Activated T-helper 1 cell treated with anti-CD3 and anti-CD28 coated beads, Interleukin-12 subunit alpha, Interleukin-12 subunit beta, Interleukin-2, Interleukin-4 antibody, amounts not matched to agents 30 ng/mL and 10 ng/mL and 1 ng/mL, durations not matched to agents 14 hours and 24 hours and 36 hours (primary cell): Measurements from ENCODE around the gene WRAP73. TPM values are rescaled to one million over a fixed set of nuclear protein-coding genes. Genes with fewer than 3 reads are reported as not detected.

Experiments used
- DNase-seq: peaks from one replicate; pipeline ENCODE4 v3.0.0; 2021; ENCODE audit warnings: low spot score
- H3K27ac Mint-ChIP-seq: one replicate; pipeline ENCODE4 v1.8.0; 2021; ENCODE audit warnings: mild to moderate bottlenecking, mixed read lengths
- H3K27me3 Mint-ChIP-seq: one replicate; pipeline ENCODE4 v1.8.0; 2022; ENCODE audit warnings: mild to moderate bottlenecking, moderate library complexity, mixed read lengths; ENCODE audit not compliant: insufficient read depth
- H3K36me3 Mint-ChIP-seq: one replicate; pipeline ENCODE4 v1.8.0; 2021; ENCODE audit warnings: low read depth, mixed read lengths
- H3K4me1 Mint-ChIP-seq: one replicate; pipeline ENCODE4 v1.8.0; 2021; ENCODE audit warnings: low read depth, mixed read lengths
- H3K4me3 Mint-ChIP-seq: one replicate; pipeline ENCODE4 v1.8.0; 2021; ENCODE audit warnings: mild to moderate bottlenecking, moderate library complexity, mixed read lengths
- H3K9me3 Mint-ChIP-seq: one replicate; pipeline ENCODE4 v1.8.0; 2021; ENCODE audit warnings: mixed read lengths
- intact Hi-C: fragments of 100-400 bp; cut with micrococcal nuclease; formaldehyde crosslinking; loops from one replicate; pipeline ENCODE4 v1.15.1; 2024
- total RNA-seq: library from RNA; stranded (reverse); gene quantifications from 2 replicates; pipeline ENCODE4 v1.2.3, GENCODE V29; 2022

The WRAP73 gene
- total RNA-seq, 1 donor from 2014 or later, result 45.5 TPM

DNA sequence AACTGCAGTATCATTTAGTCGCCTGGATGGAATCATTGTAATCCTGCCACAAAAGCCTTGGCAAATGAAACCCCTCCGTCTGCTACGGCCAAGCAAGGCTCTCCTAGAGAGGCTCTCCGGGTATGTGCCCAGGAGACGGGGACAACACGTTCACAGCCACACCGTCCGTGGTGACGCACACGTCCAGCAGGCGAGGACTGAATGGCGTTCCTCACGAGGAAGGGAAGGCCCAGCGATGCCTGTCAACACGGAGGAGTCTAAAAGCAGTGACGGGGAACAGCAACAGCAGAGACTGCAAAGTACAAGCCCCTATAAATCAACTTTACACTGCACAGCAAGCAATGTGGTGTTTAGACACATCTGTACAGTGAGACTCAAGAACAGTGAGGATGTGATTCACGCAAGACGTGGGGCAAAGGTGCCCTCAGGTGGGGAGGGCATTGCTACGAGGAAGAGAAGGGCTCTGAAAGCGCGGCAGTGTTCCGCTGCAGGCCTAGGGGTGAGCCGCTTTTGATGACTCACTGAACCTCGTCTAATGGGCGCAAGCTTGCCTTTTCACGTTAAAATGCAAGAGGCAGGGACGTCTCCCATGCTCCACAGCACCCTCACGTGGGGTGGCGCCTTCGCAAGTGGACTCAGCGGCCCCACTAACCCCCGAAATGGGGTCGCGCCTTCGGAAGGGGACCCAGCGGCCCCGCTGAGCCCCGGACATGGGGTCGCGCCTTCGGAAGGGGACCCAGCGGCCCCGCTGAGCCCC lies 6.8 kb downstream of the WRAP73 start:
- H3K4me3 Mint-ChIP-seq, result no peak overlapping the region
- intact Hi-C loops, result no loop called here
- peaks cover 10% of the 10 kb centered on the region for H3K36me3 Mint-ChIP-seq

DNA sequence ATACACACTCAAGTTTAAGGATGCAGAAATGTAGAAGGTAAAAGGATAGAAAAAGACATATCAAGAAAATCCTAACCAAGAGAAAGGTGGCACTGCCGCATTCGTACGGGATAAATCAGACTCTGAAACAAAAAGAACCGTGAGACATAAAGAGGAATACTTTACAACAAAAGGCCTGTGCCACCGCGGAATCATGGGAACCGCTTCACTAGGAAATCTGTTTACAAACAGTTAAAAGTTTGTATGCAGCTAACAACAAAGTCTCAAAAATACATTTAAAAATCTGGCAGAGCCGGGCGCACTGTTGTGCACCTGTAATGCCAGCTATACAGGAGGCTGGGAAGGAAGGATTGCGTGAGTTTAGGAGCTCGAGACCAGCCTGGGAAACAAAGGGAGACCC lies 8.1 kb downstream of the WRAP73 start:
- Mint-ChIP-seq H3K27ac (no peak overlapping the region), H3K4me1 (peaks cover 7% of the 10 kb centered on the region), H3K4me3 (no peak overlapping the region), H3K36me3 (peaks cover 11% of the 10 kb centered on the region), H3K27me3 (no peaks in the 10 kb centered on the region), H3K9me3 (no peaks in the 10 kb centered on the region)
- intact Hi-C loops, result no loop called here
- no peak for DNase-seq

More for the DNA sequence above, 6.8 kb downstream of the WRAP73 start:
- Mint-ChIP-seq H3K27me3 (no peaks in the 10 kb centered on the region), H3K4me1 (peaks cover 11% of the 10 kb centered on the region), H3K27ac (no peak overlapping the region), H3K9me3 (no peaks in the 10 kb centered on the region)
- no peak for DNase-seq

DNA sequence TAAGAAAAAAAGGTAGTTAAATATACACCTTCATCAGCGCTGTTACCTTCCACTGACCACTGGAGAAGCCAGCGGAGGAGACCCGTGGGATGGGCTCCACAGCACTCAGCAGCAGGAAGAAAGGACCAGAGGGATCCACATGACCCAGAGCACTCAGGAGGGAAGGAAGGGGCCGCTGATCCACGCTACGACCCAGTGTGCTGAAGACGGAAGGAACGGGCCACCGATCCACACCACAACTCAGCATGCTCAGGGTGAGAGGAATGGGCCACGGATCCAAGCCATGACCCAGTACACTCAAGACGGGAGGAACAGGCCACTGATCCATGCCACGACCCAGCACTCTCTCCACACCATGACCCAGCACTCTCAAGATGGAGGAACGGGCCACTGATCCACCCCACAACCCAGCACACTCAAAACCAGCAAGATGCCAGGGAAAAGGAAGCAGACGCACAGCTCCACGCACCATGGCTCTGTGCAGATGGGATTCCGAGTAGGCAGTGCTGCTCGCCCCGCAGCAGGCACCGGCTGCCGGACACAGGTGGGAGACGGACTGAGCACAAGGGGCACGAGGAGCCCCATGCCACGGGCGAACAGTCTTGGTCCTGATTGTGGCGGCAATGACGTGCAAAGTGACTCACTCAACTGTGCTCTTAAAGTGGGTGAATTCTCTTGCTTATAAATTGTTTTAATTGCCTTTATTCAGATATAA lies 8.7 kb downstream of the WRAP73 start:
- Mint-ChIP-seq H3K4me1 (peaks cover 3% of the 10 kb centered on the region), H3K27me3 (no peaks in the 10 kb centered on the region), H3K4me3 (no peak overlapping the region), H3K27ac (no peak overlapping the region), H3K36me3 (peaks cover 16% of the 10 kb centered on the region), H3K9me3 (no peaks in the 10 kb centered on the region)
- intact Hi-C loops, result no loop called here
- no peak for DNase-seq

DNA sequence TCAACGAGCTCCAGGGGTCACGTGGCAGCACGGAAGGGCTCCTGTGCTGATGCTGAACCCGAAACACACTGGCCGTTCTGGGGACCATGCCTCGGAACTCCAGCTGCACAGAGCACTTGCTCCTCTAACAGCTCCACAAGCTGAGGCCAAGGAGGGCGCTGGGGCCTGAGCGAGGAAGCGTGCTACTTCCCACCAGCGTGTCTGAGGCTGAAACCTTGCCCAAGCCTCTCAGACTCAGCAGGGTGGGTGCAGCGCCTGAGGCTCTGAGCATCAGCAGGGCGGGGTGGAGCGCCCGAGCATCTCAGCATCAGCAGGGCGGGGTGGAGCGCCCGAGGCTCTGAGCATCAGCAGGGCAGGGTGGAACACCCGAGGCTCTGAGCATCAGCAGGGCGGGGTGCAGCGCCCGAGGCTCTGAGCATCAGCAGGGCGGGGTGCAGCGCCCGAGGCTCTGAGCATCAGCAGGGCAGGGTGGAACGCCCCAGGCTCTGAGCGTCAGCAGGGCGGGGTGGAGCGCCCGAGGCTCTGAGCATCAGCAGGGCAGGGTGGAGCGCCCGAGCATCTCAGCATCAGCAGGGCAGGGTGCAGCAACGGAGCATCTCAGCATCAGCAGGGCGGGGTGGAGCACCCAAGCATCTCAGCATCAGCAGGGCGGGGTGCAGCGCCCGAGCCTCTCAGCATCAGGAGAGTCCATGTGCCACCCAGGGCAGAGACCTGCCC lies 9.6 kb downstream of the WRAP73 start:
- H3K4me3 Mint-ChIP-seq, result no peak overlapping the region
- H3K27me3 Mint-ChIP-seq, result no peaks in the 10 kb centered on the region
- H3K4me1 Mint-ChIP-seq, result no peaks in the 10 kb centered on the region
- intact Hi-C loops, result no loop called here
- H3K36me3 Mint-ChIP-seq, result peaks cover 13% of the 10 kb centered on the region
- no peak overlapping the region for H3K27ac Mint-ChIP-seq
- DNase-seq, result no peak
- no peaks in the 10 kb centered on the region for H3K9me3 Mint-ChIP-seq

DNA sequence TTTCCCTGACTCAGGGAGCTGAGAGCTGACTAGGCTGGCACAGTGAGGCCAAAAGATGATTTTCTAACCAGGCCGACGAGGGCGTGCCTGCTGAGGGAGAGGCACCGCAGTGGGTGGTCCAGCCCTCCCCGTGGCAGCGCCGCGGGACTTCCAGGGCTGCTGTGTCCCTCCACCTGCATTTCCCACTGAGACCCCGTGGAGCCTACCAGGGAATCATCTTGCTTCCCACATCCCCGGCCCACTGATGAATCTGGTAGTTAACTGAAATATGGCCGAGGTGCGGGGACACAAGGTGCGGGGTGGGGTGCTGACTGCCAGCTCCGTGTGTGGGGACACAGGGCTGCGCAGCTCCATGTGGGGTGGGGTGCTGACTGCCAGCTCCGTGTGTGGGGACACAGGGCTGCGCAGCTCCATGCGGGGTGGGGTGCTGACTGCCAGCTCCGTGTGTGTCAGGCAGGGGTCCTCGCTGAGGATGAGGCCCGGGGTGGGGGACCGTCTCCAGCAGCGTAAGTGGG lies 10.4 kb downstream of the WRAP73 start:
- intact Hi-C loops, result no loop called here
- peaks cover 13% of the 10 kb centered on the region for H3K36me3 Mint-ChIP-seq
- H3K9me3 Mint-ChIP-seq, result no peaks in the 10 kb centered on the region

DNA sequence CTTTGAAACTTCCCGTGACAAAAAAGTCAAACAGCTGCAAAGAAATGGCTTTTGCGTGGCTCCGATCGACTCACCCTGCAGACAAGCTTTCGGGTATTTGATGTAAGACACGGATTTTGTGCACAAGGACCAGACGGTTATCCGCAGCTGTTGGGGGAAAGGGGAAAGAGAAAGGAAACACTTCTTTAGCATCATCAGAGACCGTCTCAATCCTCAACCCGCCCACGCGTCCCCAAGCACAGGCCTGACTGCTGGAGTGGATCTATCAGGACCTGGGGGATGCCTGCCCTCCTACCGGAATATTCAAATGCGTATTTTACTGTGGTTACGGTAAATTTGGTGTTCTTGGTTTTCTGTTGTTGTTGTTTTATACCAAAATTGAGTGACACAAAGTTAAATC lies 11.2 kb downstream of the WRAP73 start:
- Mint-ChIP-seq H3K4me1 (no peaks in the 10 kb centered on the region), H3K9me3 (no peaks in the 10 kb centered on the region), H3K36me3 (peaks cover 14% of the 10 kb centered on the region), H3K27ac (no peak overlapping the region), H3K4me3 (no peak overlapping the region), H3K27me3 (no peaks in the 10 kb centered on the region)
- intact Hi-C loops, result no loop called here
- DNase-seq, result no peak

More for the DNA sequence above, 10.4 kb downstream of the WRAP73 start:
- Mint-ChIP-seq H3K4me1 (no peaks in the 10 kb centered on the region), H3K4me3 (no peak overlapping the region), H3K27ac (no peak overlapping the region), H3K27me3 (no peaks in the 10 kb centered on the region)
- DNase-seq, result no peak

DNA sequence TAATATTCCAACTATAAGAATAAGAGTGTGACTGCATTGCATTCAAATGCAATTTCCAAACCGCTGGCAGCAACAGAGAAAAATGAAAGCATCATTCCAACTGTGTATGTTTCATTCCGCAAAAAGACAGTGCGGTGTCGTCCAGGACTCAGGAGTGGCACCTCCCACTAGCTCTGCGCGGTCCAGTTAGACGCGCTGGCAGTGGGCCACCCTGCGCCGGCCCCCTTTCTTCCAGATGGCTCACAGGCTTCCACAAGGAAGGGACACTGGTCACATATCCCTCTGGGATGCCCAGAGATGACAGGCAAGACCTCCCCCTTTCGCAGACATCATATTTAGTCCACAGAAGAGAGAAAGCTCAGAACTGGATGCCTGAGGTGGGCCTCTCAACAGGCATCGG lies 11.9 kb downstream of the WRAP73 start:
- no peaks in the 10 kb centered on the region for H3K4me1 Mint-ChIP-seq
- H3K9me3 Mint-ChIP-seq, result no peaks in the 10 kb centered on the region
- DNase-seq, result no peak
- no peak overlapping the region for H3K27ac Mint-ChIP-seq
- peaks cover 14% of the 10 kb centered on the region for H3K36me3 Mint-ChIP-seq
- no peak overlapping the region for H3K4me3 Mint-ChIP-seq
- H3K27me3 Mint-ChIP-seq, result no peaks in the 10 kb centered on the region
- intact Hi-C loops, result no loop called here

DNA sequence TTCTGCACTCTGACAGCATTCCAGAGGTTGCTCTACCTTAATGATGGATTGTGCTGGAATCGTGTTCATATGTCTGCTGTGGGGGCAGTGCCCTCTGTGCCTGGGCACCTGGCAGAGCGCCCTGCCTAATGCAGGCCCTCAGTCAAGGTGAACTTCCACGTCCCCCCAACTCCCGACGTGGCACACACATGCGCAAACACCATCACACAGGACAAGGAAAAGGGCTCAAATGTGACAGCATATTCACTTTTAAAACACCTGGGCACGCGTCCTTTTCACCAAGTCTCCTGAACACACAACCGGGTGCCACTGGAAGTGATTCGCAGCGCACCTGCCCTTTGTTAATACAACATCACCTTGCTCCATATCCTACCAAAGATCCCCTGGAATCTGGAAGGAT lies 13.4 kb downstream of the WRAP73 start:
- intact Hi-C loops, result no loop called here
- Mint-ChIP-seq H3K4me3 (no peak overlapping the region), H3K27ac (no peak overlapping the region)

DNA sequence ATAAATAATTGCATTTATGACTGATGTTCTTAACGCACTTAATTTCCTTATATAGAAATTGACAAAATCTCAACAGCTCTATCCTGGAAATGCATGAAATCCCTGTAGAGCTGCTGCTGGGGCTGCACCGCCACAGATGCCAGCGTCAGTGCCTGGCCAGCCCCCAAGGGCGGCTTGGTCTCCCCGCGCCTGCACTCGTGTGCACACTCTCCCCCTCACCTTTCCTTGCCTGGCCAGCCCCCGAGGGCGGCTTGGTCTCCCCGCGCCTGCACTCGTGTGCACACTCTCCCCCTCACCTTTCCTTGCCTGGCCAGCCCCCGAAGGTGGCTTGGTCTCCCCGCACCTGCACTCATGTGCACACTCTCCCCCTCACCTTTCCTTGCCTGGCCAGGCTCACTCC lies 13.8 kb downstream of the WRAP73 start:
- no peak for DNase-seq
- Mint-ChIP-seq H3K4me1 (no peaks in the 10 kb centered on the region), H3K36me3 (peaks cover 14% of the 10 kb centered on the region), H3K27ac (no peak overlapping the region), H3K4me3 (no peak overlapping the region), H3K27me3 (no peaks in the 10 kb centered on the region), H3K9me3 (no peaks in the 10 kb centered on the region)
- intact Hi-C loops, result no loop called here

More for the DNA sequence above, 13.4 kb downstream of the WRAP73 start:
- Mint-ChIP-seq H3K27me3 (no peaks in the 10 kb centered on the region), H3K9me3 (no peaks in the 10 kb centered on the region), H3K4me1 (no peaks in the 10 kb centered on the region), H3K36me3 (peaks cover 14% of the 10 kb centered on the region)
- no peak for DNase-seq

DNA sequence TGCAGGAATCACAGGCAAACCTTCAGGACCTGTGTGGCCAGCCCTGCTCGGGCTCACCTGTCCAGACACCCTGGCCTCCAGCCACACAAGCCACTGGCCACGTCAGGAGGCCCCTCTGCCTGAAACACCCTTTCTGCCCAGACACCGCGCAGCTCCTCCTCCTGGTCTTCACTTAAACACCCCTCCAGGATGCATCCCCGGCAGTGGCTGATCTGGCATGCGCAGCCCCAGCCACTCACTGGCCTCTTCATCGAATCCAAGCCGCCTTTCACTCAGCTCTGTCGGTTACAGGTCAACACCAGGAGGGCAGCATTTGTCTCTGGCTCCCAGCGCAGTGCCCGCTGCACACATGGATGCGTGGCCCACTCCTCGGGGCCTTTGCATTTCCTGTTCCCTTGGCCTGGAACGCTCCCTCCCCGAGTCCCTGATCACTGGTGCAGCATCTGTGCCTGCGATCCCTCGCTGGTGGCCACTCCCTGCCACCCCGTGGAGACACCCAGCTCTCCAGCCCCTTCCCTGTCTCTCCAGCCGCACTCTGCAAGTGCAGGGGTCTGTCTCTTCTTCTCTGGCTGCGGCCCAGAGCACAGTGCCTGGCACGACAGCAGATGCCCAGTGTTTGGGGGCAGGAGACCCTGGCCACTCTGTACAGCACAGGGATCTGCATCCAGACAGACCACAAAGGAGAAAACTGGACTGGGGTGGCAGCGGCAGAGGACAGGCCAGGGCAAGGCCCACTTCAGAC lies 15.7 kb downstream of the WRAP73 start:
- intact Hi-C loops, result no loop called here
- H3K27me3 Mint-ChIP-seq, result no peaks in the 10 kb centered on the region
- H3K9me3 Mint-ChIP-seq, result no peaks in the 10 kb centered on the region
- no peak overlapping the region for H3K27ac Mint-ChIP-seq
- no peak overlapping the region for H3K4me3 Mint-ChIP-seq
- peaks cover 14% of the 10 kb centered on the region for H3K36me3 Mint-ChIP-seq
- no peak for DNase-seq
- H3K4me1 Mint-ChIP-seq, result no peaks in the 10 kb centered on the region

DNA sequence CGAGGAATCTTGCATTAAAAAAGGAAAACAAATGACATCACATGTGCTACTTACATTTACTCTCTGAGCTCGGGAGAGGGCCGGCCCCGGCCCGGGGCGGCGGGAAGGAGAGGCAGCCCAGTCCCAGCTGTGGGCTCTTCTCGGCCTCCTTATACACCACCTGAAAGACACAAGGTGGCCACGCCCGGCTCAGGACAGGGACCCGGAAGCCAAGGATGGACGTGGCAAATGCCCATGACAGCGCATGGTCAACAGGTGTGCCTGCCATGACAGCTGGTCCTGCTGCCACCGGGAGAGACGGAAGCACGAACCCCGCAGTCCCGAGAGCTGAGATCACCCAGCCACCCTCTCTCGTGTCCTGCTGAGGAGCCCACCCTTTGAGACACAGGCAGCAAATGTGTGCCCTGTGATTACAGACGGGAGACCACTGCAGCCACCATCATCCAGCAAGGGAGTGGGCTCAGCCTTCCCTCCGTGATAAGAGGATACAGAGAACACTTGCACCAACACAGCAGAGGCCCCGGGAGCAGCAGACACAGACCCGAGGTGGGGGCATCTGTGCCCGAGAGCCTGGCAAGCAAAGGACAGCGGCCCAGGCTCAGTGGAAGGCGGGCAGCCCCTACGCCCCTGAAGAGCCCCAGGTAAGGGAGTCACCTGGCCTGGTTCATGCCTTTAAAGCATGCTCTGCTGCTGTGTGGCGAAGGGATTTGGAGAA lies 16.4 kb downstream of the WRAP73 start:
- H3K27ac Mint-ChIP-seq, result no peak overlapping the region
- peaks cover 16% of the 10 kb centered on the region for H3K36me3 Mint-ChIP-seq
- H3K4me3 Mint-ChIP-seq, result no peak overlapping the region
- no peaks in the 10 kb centered on the region for H3K27me3 Mint-ChIP-seq
- H3K4me1 Mint-ChIP-seq, result no peaks in the 10 kb centered on the region
- no peak for DNase-seq
- no peaks in the 10 kb centered on the region for H3K9me3 Mint-ChIP-seq
- intact Hi-C loops, result no loop called here

DNA sequence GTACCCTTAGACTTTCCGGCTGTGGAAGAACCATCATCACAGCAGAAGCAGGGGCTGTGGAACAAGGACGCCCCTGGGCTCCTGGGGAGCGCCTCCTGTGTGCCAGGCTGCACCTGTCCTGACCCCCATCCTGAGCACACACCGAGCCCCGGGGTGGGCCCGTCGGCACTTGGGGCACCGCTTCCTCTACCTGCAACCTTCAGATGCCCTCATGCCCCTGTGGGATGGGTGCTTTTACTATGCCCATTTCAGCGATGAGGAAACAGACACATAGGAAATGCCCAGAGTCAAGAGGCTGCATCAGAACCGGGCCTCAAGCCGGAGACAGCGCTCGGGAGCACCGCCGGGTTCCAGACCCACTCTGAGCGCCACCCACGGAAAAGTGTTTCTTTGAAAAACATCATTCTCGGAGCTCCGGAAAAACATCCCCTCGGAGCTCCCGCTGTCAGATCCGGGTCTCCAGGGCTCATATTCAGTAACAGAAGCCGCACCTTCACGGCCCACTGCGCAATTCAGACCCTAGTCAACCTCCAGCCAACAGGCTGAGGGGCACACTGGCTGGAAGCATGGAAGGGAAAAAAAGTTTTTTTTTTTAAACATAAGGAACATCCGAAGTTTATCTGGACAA lies 17.1 kb downstream of the WRAP73 start:
- H3K9me3 Mint-ChIP-seq, result no peaks in the 10 kb centered on the region
- H3K36me3 Mint-ChIP-seq, result peaks cover 16% of the 10 kb centered on the region
- H3K4me1 Mint-ChIP-seq, result no peaks in the 10 kb centered on the region
- intact Hi-C loops, result no loop called here
- no peaks in the 10 kb centered on the region for H3K27me3 Mint-ChIP-seq
- H3K4me3 Mint-ChIP-seq, result no peak overlapping the region
- no peak overlapping the region for H3K27ac Mint-ChIP-seq
- no peak for DNase-seq
